Measurements from ENCODE around the gene JUNB. TPM values are rescaled to one million over a fixed set of nuclear protein-coding genes. Genes with fewer than 3 reads are reported as not detected.

The JUNB gene
- polyA plus RNA-seq, 3 donors, result 1,279 to 3,167 (median 1,468) TPM

GRCh38 chr19:12772323-12772722 is 19.0 kb upstream of the JUNB start:
- H3K4me2 ChIP-seq (replicated peaks; ENCODE audit: extremely low read depth, low read length, poor library complexity, severe bottlenecking), result no peak overlapping the region
- H3K27ac ChIP-seq (ENCODE audit: low read depth in 1 of 2, low read length in 2 of 2), result no peak overlapping the region
- Mint-ChIP-seq H3K27me3 (ENCODE audit: low read depth in 3 of 3) (peaks cover 2 to 5% (median 3%) of the 10 kb centered on the region in 3 donors), H3K4me1 (peaks cover 15% of the 10 kb centered on the region), H3K36me3 (peaks cover 12 to 25% of the 10 kb centered on the region in 2 donors), H3K4me3 (no peak overlapping the region), H3K27ac (peak overlapping the region in 1 of 7 donors; percentile 26), H3K9me3 (no peaks in the 10 kb centered on the region)
- no peak overlapping the region for H3K4me3 ChIP-seq (replicated peaks in 1 of 3; ENCODE audit: low read depth in 2 of 3, low read length in 3 of 3)
- peaks cover 17 to 22% of the 10 kb centered on the region in 2 donors for H3K4me1 ChIP-seq (ENCODE audit: control insufficient read depth in 1 of 2, insufficient read depth in 2 of 2, low read length in 2 of 2)
- no peak overlapping the region for H2AFZ ChIP-seq (ENCODE audit: insufficient read depth, low read depth, low read length, poor library complexity, severe bottlenecking)
- 85% methylated on average over 2 of the region's 4 CpGs for WGBS (ENCODE audit: insufficient coverage)
- H3K9ac ChIP-seq (ENCODE audit: insufficient read depth, low read length, poor library complexity, severe bottlenecking), result no peak overlapping the region
- H4K20me1 ChIP-seq (ENCODE audit: insufficient read depth, low read length), result peaks cover 2% of the 10 kb centered on the region
- peaks cover 7% of the 10 kb centered on the region for H3K79me2 ChIP-seq (ENCODE audit: insufficient read depth, low read length)
- DNase-seq, result no peak
- H3K27me3 ChIP-seq (ENCODE audit: control insufficient read depth in 2 of 2, insufficient read depth in 2 of 2, low read length in 2 of 2), result no peaks in the 10 kb centered on the region
- TF ChIP-seq CTCF (IDR thresholded peaks at IDR 0.05), result no peak
- no peaks in the 10 kb centered on the region for H3K9me3 ChIP-seq (replicated peaks in 1 of 2; ENCODE audit: control insufficient read depth in 1 of 2, insufficient read depth in 1 of 2, low read length in 2 of 2)
- no peaks in the 10 kb centered on the region for H3K36me3 ChIP-seq (replicated peaks in 1 of 2; ENCODE audit: control insufficient read depth in 1 of 2, insufficient read depth in 2 of 2, low read length in 2 of 2)
- intact Hi-C loops (cut with micrococcal nuclease), result no loop called here

GRCh38 chr19:12773571-12773970 is 17.7 kb upstream of the JUNB start:
- Histone ChIP-seq H4K20me1 (ENCODE audit: insufficient read depth, low read length) (peaks cover 4% of the 10 kb centered on the region), H3K4me1 (ENCODE audit: control insufficient read depth in 1 of 2, insufficient read depth in 2 of 2, low read length in 2 of 2) (peaks cover 22 to 32% of the 10 kb centered on the region in 2 donors), H3K36me3 (replicated peaks in 1 of 2; ENCODE audit: control insufficient read depth in 1 of 2, insufficient read depth in 2 of 2, low read length in 2 of 2) (no peaks in the 10 kb centered on the region), H3K4me2 (replicated peaks; ENCODE audit: extremely low read depth, low read length, poor library complexity, severe bottlenecking) (no peak overlapping the region), H3K79me2 (ENCODE audit: insufficient read depth, low read length) (peaks cover 20% of the 10 kb centered on the region), H2AFZ (ENCODE audit: insufficient read depth, low read depth, low read length, poor library complexity, severe bottlenecking) (no peak overlapping the region), H3K9me3 (replicated peaks in 1 of 2; ENCODE audit: control insufficient read depth in 1 of 2, insufficient read depth in 1 of 2, low read length in 2 of 2) (no peaks in the 10 kb centered on the region), H3K9ac (ENCODE audit: insufficient read depth, low read length, poor library complexity, severe bottlenecking) (no peak overlapping the region), H3K4me3 (replicated peaks in 1 of 3; ENCODE audit: low read depth in 2 of 3, low read length in 3 of 3) (no peak overlapping the region), H3K27me3 (ENCODE audit: control insufficient read depth in 2 of 2, insufficient read depth in 2 of 2, low read length in 2 of 2) (no peaks in the 10 kb centered on the region), H3K27ac (ENCODE audit: low read depth in 1 of 2, low read length in 2 of 2) (no peak overlapping the region)
- TF ChIP-seq CTCF (IDR thresholded peaks at IDR 0.05), result no peak
- WGBS (ENCODE audit: insufficient coverage), result 93% methylated on average over 2 of the region's 2 CpGs
- intact Hi-C loops (cut with micrococcal nuclease), result no loop called here
- peaks cover 21% of the 10 kb centered on the region for H3K4me1 Mint-ChIP-seq
- peaks cover 2 to 6% (median 3%) of the 10 kb centered on the region in 3 donors for H3K27me3 Mint-ChIP-seq (ENCODE audit: low read depth in 3 of 3)
- peak overlapping the region in 1 of 7 donors; percentile 52 for H3K27ac Mint-ChIP-seq
- DNase-seq, result no peak
- H3K9me3 Mint-ChIP-seq, result no peaks in the 10 kb centered on the region
- H3K36me3 Mint-ChIP-seq, result peaks cover 4 to 16% of the 10 kb centered on the region in 2 donors
- H3K4me3 Mint-ChIP-seq, result no peak overlapping the region
